ENCODE results near the gene CCDC181. TPM values are rescaled to one million over a fixed set of nuclear protein-coding genes. Genes with fewer than 3 reads are reported as not detected.
A peak's percentile ranks its signal among the peaks of the same experiment; 100 is the strongest.

Gene CCDC181
- total RNA-seq, 1 donor from 2014 or later = 0.26 TPM

GRCh38 chr1:169460191-169460833 lies 33.0 kb upstream of the CCDC181 start:
- peak; percentile 85 for DNase-seq (ENCODE audit: low read depth)
- Histone ChIP-seq H3K27me3 (ENCODE audit: control insufficient read depth, insufficient read depth, low read length) (no peaks in the 10 kb centered on the region), H3K36me3 (ENCODE audit: control insufficient read depth, insufficient read depth, low read length) (no peaks in the 10 kb centered on the region), H3K4me3 (ENCODE audit: low read depth, low read length) (peak overlapping the region; percentile 6)
- TF ChIP-seq, protein P1, sequence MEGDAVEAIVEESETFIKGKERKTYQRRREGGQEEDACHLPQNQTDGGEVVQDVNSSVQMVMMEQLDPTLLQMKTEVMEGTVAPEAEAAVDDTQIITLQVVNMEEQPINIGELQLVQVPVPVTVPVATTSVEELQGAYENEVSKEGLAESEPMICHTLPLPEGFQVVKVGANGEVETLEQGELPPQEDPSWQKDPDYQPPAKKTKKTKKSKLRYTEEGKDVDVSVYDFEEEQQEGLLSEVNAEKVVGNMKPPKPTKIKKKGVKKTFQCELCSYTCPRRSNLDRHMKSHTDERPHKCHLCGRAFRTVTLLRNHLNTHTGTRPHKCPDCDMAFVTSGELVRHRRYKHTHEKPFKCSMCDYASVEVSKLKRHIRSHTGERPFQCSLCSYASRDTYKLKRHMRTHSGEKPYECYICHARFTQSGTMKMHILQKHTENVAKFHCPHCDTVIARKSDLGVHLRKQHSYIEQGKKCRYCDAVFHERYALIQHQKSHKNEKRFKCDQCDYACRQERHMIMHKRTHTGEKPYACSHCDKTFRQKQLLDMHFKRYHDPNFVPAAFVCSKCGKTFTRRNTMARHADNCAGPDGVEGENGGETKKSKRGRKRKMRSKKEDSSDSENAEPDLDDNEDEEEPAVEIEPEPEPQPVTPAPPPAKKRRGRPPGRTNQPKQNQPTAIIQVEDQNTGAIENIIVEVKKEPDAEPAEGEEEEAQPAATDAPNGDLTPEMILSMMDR (IDR thresholded peaks at IDR 0.05; ENCODE audit: insufficient read depth, low read length, severe bottlenecking) = no peak
- peak; percentile 52 for FAIRE-seq

DNA sequence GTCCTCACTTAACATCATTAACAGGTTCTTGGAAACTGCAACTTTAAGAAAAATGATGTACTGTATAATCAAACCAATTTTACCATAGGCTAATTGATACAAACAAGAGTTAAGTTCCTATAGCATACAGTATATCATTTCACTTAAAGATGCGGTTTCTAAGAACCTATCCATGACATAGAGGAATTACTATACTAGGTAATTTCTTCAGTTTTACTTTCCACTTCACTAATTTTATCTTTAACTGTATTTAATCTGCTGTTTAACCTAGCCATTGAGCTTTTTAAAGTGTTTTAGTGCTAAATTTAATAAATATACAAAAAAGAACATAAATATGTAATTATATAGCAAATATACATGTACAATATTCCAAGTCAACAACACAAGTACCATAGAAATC lies 30.2 kb upstream of the CCDC181 start:
- DNase-seq (ENCODE audit: low read depth) = no peak
- TF ChIP-seq, protein P1 (IDR thresholded peaks at IDR 0.05; ENCODE audit: insufficient read depth, low read length, severe bottlenecking) = no peak
- Histone ChIP-seq H3K27me3 (ENCODE audit: control insufficient read depth, insufficient read depth, low read length) (no peaks in the 10 kb centered on the region), H3K36me3 (ENCODE audit: control insufficient read depth, insufficient read depth, low read length) (no peaks in the 10 kb centered on the region), H3K4me3 (ENCODE audit: low read depth, low read length) (no peak overlapping the region)
- FAIRE-seq = no peak

DNA sequence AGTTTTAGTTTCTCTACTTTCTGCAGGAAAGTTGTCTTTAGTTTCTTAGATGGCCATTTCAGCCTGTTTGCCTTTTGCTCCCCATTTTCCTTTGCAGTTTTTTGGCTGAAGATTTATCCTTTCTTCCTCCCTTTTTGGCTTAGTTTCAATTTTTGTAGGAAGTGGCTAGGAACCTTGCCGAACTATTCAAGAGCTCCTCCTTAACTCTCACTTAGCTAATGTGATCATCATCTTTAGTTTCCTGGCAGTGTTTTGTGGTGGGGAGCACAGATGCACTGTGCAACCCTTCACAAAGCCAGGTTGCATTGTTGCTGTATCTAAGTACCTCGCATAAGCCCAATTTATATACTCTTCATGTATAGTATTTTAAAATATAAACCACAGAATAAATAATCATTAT lies 28.8 kb upstream of the CCDC181 start:
- FAIRE-seq (no peak), DNase-seq (ENCODE audit: low read depth) (no peak)
- TF ChIP-seq, protein P1 (IDR thresholded peaks at IDR 0.05; ENCODE audit: insufficient read depth, low read length, severe bottlenecking) = no peak
- Histone ChIP-seq H3K36me3 (ENCODE audit: control insufficient read depth, insufficient read depth, low read length) (no peaks in the 10 kb centered on the region), H3K4me3 (ENCODE audit: low read depth, low read length) (no peak overlapping the region), H3K27me3 (ENCODE audit: control insufficient read depth, insufficient read depth, low read length) (no peaks in the 10 kb centered on the region)

DNA sequence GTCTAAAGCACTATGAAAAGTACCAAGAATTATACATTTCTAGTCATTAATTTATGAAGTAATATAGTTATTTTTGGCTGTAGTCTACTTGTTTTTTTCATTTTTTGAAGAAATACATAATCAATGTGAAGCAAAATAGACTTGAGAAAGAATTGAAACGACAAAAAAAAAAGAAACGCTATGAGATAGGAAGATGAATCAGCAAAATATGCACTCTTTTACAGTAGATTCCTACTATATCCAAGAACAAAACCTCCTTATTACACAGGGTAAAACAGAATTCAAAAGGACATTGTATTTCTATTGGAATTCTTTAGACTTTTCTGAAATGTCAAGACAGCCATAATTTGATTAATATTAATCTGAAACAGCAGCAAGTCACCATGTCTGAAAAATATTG lies 25.6 kb upstream of the CCDC181 start:
- TF ChIP-seq, protein P1 (IDR thresholded peaks at IDR 0.05; ENCODE audit: insufficient read depth, low read length, severe bottlenecking) = no peak
- no peak for FAIRE-seq
- Histone ChIP-seq H3K4me3 (ENCODE audit: low read depth, low read length) (no peak overlapping the region), H3K36me3 (ENCODE audit: control insufficient read depth, insufficient read depth, low read length) (no peaks in the 10 kb centered on the region), H3K27me3 (ENCODE audit: control insufficient read depth, insufficient read depth, low read length) (no peaks in the 10 kb centered on the region)
- DNase-seq (ENCODE audit: low read depth) = no peak

GRCh38 chr1:169451218-169451824 lies 24.0 kb upstream of the CCDC181 start:
- FAIRE-seq = no peak
- peak; percentile 34 for DNase-seq (ENCODE audit: low read depth)
- Histone ChIP-seq H3K27me3 (ENCODE audit: control insufficient read depth, insufficient read depth, low read length) (no peaks in the 10 kb centered on the region), H3K36me3 (ENCODE audit: control insufficient read depth, insufficient read depth, low read length) (no peaks in the 10 kb centered on the region), H3K4me3 (ENCODE audit: low read depth, low read length) (no peak overlapping the region)
- TF ChIP-seq, protein P1 (IDR thresholded peaks at IDR 0.05; ENCODE audit: insufficient read depth, low read length, severe bottlenecking) = no peak
